HepG2 (cell line): Measurements from ENCODE around the gene PRDX5. TPM values are rescaled to one million over a fixed set of nuclear protein-coding genes. Genes with fewer than 3 reads are reported as not detected.
A peak's percentile ranks its signal among the peaks of the same experiment; 100 is the strongest.

Experiments used
- CBFB ChIP-seq: sonication (generic); formaldehyde crosslinking; IDR thresholded peaks from 2 replicates; pipeline ENCODE4 v1.4.0; 2020; ENCODE audit warnings: missing genetic modification reagents
- CHCHD3 ChIP-seq: sonication (generic); formaldehyde crosslinking; IDR thresholded peaks from 2 replicates; pipeline ENCODE4 v1.8.0; 2022; ENCODE audit warnings: mild to moderate bottlenecking, missing genetic modification reagents, moderate library complexity
- FOXC1 ChIP-seq: sonication (generic); formaldehyde crosslinking; IDR thresholded peaks from 2 replicates; pipeline ENCODE4 v1.8.0; 2022; ENCODE audit warnings: mild to moderate bottlenecking, missing genetic modification reagents, borderline replicate concordance
- FUBP1 ChIP-seq: sonication (generic); formaldehyde crosslinking; IDR thresholded peaks from 2 replicates; pipeline ENCODE4 v1.5.1; 2020; ENCODE audit warnings: missing genetic modification reagents, mild to moderate bottlenecking, borderline replicate concordance
- MYPOP ChIP-seq: sonication (generic); formaldehyde crosslinking; IDR thresholded peaks from 2 replicates; pipeline ENCODE4 v1.8.1; 2023; ENCODE audit warnings: mild to moderate bottlenecking, moderate library complexity, missing genetic modification reagents
- NFIC ChIP-seq: IDR thresholded peaks from 2 replicates; pipeline ENCODE4 v1.6.1; 2012; ENCODE audit warnings: mild to moderate bottlenecking, low read length, inconsistent platforms
- NR2C2 ChIP-seq: sonication (generic); formaldehyde crosslinking; IDR thresholded peaks from 2 replicates; pipeline ENCODE4 v1.4.0; 2020; ENCODE audit warnings: missing genetic modification reagents, mild to moderate bottlenecking, moderate library complexity, borderline replicate concordance
- RORA ChIP-seq: sonication (generic); formaldehyde crosslinking; IDR thresholded peaks from 2 replicates; pipeline ENCODE4 v1.5.0; 2020; ENCODE audit warnings: mild to moderate bottlenecking, missing genetic modification reagents, moderate library complexity
- SMYD3 ChIP-seq: sonication (generic); formaldehyde crosslinking; IDR thresholded peaks from 2 replicates; pipeline ENCODE4 v1.8.1; 2023; ENCODE audit warnings: mild to moderate bottlenecking, missing genetic modification reagents
- SNAPC4 ChIP-seq: sonication (generic); formaldehyde crosslinking; IDR thresholded peaks from 2 replicates; pipeline ENCODE4 v1.4.0; 2020; ENCODE audit warnings: mild to moderate bottlenecking, missing genetic modification reagents
- STAT5B ChIP-seq: sonication (generic); formaldehyde crosslinking; IDR thresholded peaks from 2 replicates; pipeline ENCODE4 v1.4.0; 2020; ENCODE audit warnings: missing genetic modification reagents
- TAF1 ChIP-seq: sonication (generic); formaldehyde crosslinking; IDR thresholded peaks from 2 replicates; pipeline ENCODE4 v1.4.0; 2020; ENCODE audit warnings: missing genetic modification reagents
- ZFP1 ChIP-seq: IDR thresholded peaks from 2 replicates; pipeline ENCODE4 v1.6.1; 2016
- ZNF20 ChIP-seq: sonication (generic); formaldehyde crosslinking; IDR thresholded peaks from 2 replicates; pipeline ENCODE4 v1.4.0; 2020; ENCODE audit warnings: mild to moderate bottlenecking, moderate library complexity, missing genetic modification reagents
- ZNF260 ChIP-seq: sonication (generic); formaldehyde crosslinking; IDR thresholded peaks from 2 replicates; pipeline ENCODE4 v1.4.0; 2020; ENCODE audit warnings: missing genetic modification reagents, low read depth, mild to moderate bottlenecking, borderline replicate concordance
- ZNF337 ChIP-seq: sonication (generic); formaldehyde crosslinking; IDR thresholded peaks from 2 replicates; pipeline ENCODE4 v1.5.1; 2020; ENCODE audit warnings: missing genetic modification reagents, low read depth, mild to moderate bottlenecking, borderline replicate concordance
- ZNF33B ChIP-seq: sonication (generic); formaldehyde crosslinking; IDR thresholded peaks from 2 replicates; pipeline ENCODE4 v1.5.1; 2020; ENCODE audit warnings: mild to moderate bottlenecking, missing genetic modification reagents
- ZNF414 ChIP-seq: sonication (generic); formaldehyde crosslinking; IDR thresholded peaks from 2 replicates; pipeline ENCODE4 v1.5.0; 2020; ENCODE audit warnings: missing genetic modification reagents
- ZNF441 ChIP-seq: sonication (generic); formaldehyde crosslinking; IDR thresholded peaks from 2 replicates; pipeline ENCODE4 v1.7.0; 2021; ENCODE audit warnings: missing genetic modification reagents, borderline replicate concordance
- ZNF619 ChIP-seq: sonication (generic); formaldehyde crosslinking; IDR thresholded peaks from 2 replicates; pipeline ENCODE4 v1.4.0; 2020; ENCODE audit warnings: mild to moderate bottlenecking, missing genetic modification reagents
- ZNF775 ChIP-seq: sonication (generic); formaldehyde crosslinking; IDR thresholded peaks from 2 replicates; pipeline ENCODE4 v1.4.0; 2020; ENCODE audit warnings: missing genetic modification reagents, mild to moderate bottlenecking, moderate library complexity, borderline replicate concordance
- ZNF780A ChIP-seq: sonication (generic); formaldehyde crosslinking; IDR thresholded peaks from 2 replicates; pipeline ENCODE4 v1.8.0; 2022; ENCODE audit warnings: mild to moderate bottlenecking, missing genetic modification reagents, moderate library complexity
- polyA plus RNA-seq, 8 experiments: library from polyadenylated mRNA; depleted of rRNA in 3 of 8; stranded (reverse) in 7 of 8; unstranded in 1 of 8; fragments of >200 nt; fragmentation: Illumina TruSeq in 4 of 8; extraction: Trizol in 4 of 8; gene quantifications; 2 replicates each; pipeline versions ENCODE4 v1.2.1 to v1.2.3, GENCODE V29; 2011 to 2016; ENCODE audit warnings: low read depth in 4 of 8, missing spikeins in 1 of 8, mixed read lengths in 1 of 8; ENCODE audit not compliant: insufficient read depth in 1 of 8
- total RNA-seq, 5 experiments: library from RNA; depleted of rRNA; stranded (reverse); fragments of >200 nt; fragmentation: Illumina TruSeq; extraction: Trizol; gene quantifications; 2 replicates each; pipeline ENCODE4 v1.2.3, GENCODE V29; 2016; ENCODE audit warnings: low read depth in 1 of 5

PRDX5 gene
- total and polyA plus RNA-seq, 2 of the 13 experiments (the other 11 are each of a cell fraction or from before 2014, with no cell fraction given): 215 to 311 TPM

GRCh38 chr11:64269540-64270220, 48.2 kb upstream of the PRDX5 start (continued):
- TF ChIP-seq FUBP1 (CRISPR knock-in tag): no peak
- TF ChIP-seq SNAPC4 (CRISPR knock-in tag): peak; percentile 18; the same call in 1 of the 2 replicates
- no peak for TF ChIP-seq ZNF337 (CRISPR knock-in tag)
- no peak for TF ChIP-seq RORA (CRISPR knock-in tag)
- TF ChIP-seq ZNF775: no peak
- TF ChIP-seq ZNF260 (CRISPR knock-in tag): no peak
- TF ChIP-seq STAT5B: no peak
- 0 out of 2 replicates have a peak, but pooled peaks have one; percentile 10 for TF ChIP-seq CBFB (CRISPR knock-in tag)
- TF ChIP-seq MYPOP (CRISPR knock-in tag): peak; percentile 19; the same call in 1 of the 2 replicates
- no peak for TF ChIP-seq TAF1 (CRISPR knock-in tag)
- no peak for TF ChIP-seq ZNF441
- peak; percentile 15; the same call in 1 of the 2 replicates for TF ChIP-seq NFIC
- TF ChIP-seq SMYD3 (CRISPR knock-in tag): peak; percentile 21; the same call in 1 of the 2 replicates
- no peak; the same call in 1 of the 2 replicates for TF ChIP-seq ZNF619 (CRISPR knock-in tag)
- TF ChIP-seq ZNF20 (CRISPR knock-in tag): no peak
- TF ChIP-seq ZNF780A (CRISPR knock-in tag): no peak
- TF ChIP-seq NR2C2 (CRISPR knock-in tag): peak; percentile 100
- no peak for TF ChIP-seq ZNF33B (CRISPR knock-in tag)
- TF ChIP-seq ZNF414 (CRISPR knock-in tag): peak; percentile 49
- peak; percentile 66; the same call in 1 of the 2 replicates for TF ChIP-seq ZFP1 (CRISPR knock-in tag)
- no peak; the same call in 1 of the 2 replicates for TF ChIP-seq FOXC1 (CRISPR knock-in tag)
- no peak for TF ChIP-seq CHCHD3 (CRISPR knock-in tag)
